ENCODE measurements around the gene EIF4H. TPM values are rescaled to one million over a fixed set of nuclear protein-coding genes. Genes with fewer than 3 reads are reported as not detected.
"Not testable (repeated sequence)": the region's sequence is repeated elsewhere in the genome, so short reads cannot be mapped to it uniquely, and the experiment has no call there.

The EIF4H gene
- total RNA-seq, 3 donors from 2014 or later, result 231 to 278 (median 274) TPM

GRCh38 chr7:74194686-74195085 is 20.5 kb downstream of the EIF4H start:
- intact Hi-C loops (cut with DNase I, micrococcal nuclease), result no loop called here
- Histone ChIP-seq H3K9me3 (no peaks in the 10 kb centered on the region), H3K36me3 (ENCODE audit: low read depth) (peaks cover 32% of the 10 kb centered on the region), H3K4me1 (ENCODE audit: low read depth) (no peaks in the 10 kb centered on the region), H3K4me3 (no peak overlapping the region)
- ATAC-seq, result no peak
- DNase-seq, result no peak
- TF ChIP-seq CTCF (IDR thresholded peaks at IDR 0.05), result no peak

- DNase-seq; H3K9me3 ChIP-seq; H3K4me3 ChIP-seq; H3K4me1 ChIP-seq (ENCODE audit: low read depth); ATAC-seq; intact Hi-C loops (cut with DNase I, micrococcal nuclease): not testable (repeated sequence)
- H3K36me3 ChIP-seq (ENCODE audit: low read depth), result peaks cover 26% of the 10 kb centered on the region
These were observed 21.1 kb downstream of the EIF4H start for GRCh38 chr7:74195139-74195860.

- H3K4me3 ChIP-seq; H3K9me3 ChIP-seq; DNase-seq; H3K4me1 ChIP-seq (ENCODE audit: low read depth); ATAC-seq; intact Hi-C loops (cut with DNase I, micrococcal nuclease): not testable (repeated sequence)
- H3K36me3 ChIP-seq (ENCODE audit: low read depth), result peaks cover 20% of the 10 kb centered on the region
These were observed 22.0 kb downstream of the EIF4H start for GRCh38 chr7:74195968-74196654.

- no peak for DNase-seq
- intact Hi-C loops (cut with DNase I, micrococcal nuclease), result no loop called here
- TF ChIP-seq CTCF (IDR thresholded peaks at IDR 0.05), result no peak
- no peak for ATAC-seq
- H3K36me3 ChIP-seq (ENCODE audit: low read depth), result peaks cover 20% of the 10 kb centered on the region
- no peaks in the 10 kb centered on the region for H3K9me3 ChIP-seq
- no peaks in the 10 kb centered on the region for H3K4me1 ChIP-seq (ENCODE audit: low read depth)
- H3K4me3 ChIP-seq, result no peak overlapping the region
These were observed 23.4 kb downstream of the EIF4H start for GRCh38 chr7:74197449-74198124.

GRCh38 chr7:74199551-74200355 is 25.6 kb downstream of the EIF4H start:
- peaks cover 4% of the 10 kb centered on the region for H3K36me3 ChIP-seq (ENCODE audit: low read depth)
- no peaks in the 10 kb centered on the region for H3K9me3 ChIP-seq
- H3K4me3 ChIP-seq, result no peak overlapping the region
- intact Hi-C loops (cut with DNase I, micrococcal nuclease), result no loop called here
- no peak for ATAC-seq
- DNase-seq, result no peak
- no peak for TF ChIP-seq CTCF (IDR thresholded peaks at IDR 0.05)
- H3K4me1 ChIP-seq (ENCODE audit: low read depth), result no peaks in the 10 kb centered on the region

- Histone ChIP-seq H3K4me3 (no peak overlapping the region), H3K36me3 (ENCODE audit: low read depth) (no peaks in the 10 kb centered on the region), H3K9me3 (no peaks in the 10 kb centered on the region), H3K4me1 (ENCODE audit: low read depth) (no peaks in the 10 kb centered on the region)
- DNase-seq (peak in 2 of 3 donors; percentile 18 to 64), ATAC-seq (peak; percentile 52)
- intact Hi-C loops (cut with DNase I, micrococcal nuclease), result no loop called here
- peak; percentile 30 for TF ChIP-seq CTCF (IDR thresholded peaks at IDR 0.05)
These were observed 28.8 kb downstream of the EIF4H start for GRCh38 chr7:74202841-74203556.
